Measurements from ENCODE around the gene TRMT1.
A peak's percentile ranks its signal among the peaks of the same experiment; 100 is the strongest.

The TRMT1 gene

GRCh38 chr19:13069415-13070359 is 46.9 kb downstream of the TRMT1 start:
- DNase-seq: peak; percentile 92

GRCh38 chr19:13068085-13068846 is 48.3 kb downstream of the TRMT1 start:
- DNase-seq: no peak

- DNase-seq: no peak
These were observed 49.4 kb downstream of the TRMT1 start for GRCh38 chr19:13066933-13067807.

DNA sequence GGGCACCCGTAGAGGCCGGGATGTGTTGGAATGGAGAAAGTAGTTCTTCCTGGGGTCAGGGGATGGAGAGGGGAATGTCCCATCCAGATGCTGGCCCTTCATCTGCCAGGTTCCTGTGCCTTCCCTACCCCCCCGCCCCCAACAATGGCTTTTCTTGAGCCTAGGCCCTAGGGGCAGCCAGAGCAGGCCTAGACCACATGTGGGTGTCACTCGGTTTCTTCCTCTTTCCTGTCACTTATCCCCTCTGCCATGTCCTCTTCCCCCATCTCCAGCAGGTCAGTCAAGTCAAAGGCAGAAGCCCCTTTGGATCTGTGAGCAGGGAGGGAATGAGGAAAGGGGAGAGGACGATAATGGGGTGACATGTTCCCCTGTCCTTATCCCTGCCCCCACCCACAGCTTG is 50.3 kb downstream of the TRMT1 start:
- no peak for DNase-seq

DNA sequence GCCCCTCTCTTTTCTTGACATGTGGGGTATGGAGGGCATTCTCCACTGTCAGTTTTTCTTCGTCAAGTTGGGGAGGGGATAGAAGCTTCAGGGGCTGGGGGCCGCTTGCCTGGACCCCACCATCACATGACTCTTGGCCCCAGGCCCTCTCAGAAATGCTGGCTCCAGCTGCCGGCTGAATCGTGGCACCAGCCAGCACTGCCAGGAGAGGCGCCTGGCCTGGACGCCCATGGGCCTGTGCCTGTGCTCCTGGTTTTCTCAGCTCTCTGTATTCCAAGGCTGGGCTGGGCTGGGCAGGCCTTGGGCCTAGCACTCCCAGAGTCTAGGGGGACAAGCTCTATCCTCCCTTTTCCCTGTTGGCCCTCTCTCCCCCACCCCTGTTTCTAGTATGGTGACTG is 52.4 kb downstream of the TRMT1 start:
- no peak for DNase-seq

DNA sequence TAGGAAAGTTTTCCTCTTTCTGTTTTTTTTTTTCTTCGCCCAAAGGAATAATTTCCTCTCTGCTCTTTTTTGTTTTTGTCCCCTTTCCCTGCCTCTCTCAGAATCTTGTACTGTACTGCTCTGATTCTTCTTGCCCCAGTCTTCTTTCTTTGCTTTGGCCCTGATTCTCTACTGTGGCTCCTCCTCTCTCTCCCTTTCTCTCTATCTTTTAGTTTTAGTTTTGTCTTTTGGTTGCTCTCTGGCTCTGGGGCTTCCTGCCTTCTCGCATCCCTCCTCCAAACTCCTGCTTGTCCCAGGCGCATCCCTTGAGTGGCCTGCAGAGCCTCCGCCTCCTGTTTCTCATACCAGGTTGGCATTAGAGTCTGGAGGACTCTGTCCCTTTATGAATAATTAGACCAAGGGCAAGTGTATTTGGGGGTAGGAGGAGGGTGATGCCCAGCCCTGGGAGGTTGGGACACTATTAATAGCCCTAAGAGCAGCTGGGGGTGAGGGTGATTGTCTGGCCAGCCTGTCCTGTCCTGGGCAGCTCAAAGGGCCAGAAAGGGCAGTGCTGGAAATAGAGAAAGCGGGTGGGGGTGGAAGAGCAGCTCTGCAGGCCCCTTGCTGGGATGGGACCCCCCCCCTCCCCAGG is 53.0 kb downstream of the TRMT1 start:
- DNase-seq: no peak

GRCh38 chr19:13062317-13062716 is 54.2 kb downstream of the TRMT1 start:
- no peak for DNase-seq

DNA sequence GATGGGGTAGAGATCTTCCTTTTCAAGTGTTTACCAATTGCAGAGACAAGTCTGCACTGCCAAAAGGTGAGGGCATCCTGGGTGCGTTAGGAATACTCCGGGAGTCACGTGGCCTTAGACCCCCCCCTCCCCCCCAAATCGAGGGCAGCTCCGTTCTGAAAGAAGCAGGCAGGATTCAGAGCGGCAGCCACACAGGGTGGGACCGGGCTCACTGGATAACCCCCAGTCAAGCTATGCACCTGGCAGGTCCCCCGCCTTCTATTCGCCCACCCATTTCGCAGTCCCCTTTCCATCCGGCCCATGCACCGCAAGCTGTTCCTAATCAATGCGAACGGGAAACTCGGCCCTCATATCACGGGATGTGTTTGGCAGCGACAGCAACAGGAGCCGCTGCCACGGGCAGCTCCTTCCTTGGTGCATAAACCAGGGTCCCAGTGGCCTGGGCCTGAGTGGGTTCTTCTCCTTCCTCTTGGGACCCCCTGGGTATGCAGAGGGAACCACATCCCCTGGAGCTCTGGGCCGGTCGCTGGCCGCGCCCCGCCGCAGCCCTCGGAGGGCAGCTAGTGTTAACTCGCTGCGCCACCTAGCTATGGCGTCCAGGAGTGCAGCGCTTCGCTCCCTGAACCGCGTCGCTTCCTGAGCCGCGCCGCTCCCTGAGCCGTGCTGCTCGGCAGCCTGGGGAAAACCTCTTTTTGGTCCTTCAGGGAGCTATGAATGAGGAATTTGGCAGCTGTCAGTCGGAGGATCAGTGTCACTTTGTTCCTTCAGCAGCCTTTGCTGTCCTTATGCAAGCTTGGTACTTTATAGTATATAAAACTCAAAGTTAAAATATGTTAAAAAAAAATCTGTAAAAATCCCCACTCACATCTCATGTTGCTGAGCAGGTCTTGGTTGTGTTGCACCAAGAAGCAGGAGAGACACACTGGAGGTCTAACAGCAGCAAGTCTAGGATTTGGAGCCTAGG is 55.3 kb downstream of the TRMT1 start:
- peak; percentile 83 for DNase-seq

DNA sequence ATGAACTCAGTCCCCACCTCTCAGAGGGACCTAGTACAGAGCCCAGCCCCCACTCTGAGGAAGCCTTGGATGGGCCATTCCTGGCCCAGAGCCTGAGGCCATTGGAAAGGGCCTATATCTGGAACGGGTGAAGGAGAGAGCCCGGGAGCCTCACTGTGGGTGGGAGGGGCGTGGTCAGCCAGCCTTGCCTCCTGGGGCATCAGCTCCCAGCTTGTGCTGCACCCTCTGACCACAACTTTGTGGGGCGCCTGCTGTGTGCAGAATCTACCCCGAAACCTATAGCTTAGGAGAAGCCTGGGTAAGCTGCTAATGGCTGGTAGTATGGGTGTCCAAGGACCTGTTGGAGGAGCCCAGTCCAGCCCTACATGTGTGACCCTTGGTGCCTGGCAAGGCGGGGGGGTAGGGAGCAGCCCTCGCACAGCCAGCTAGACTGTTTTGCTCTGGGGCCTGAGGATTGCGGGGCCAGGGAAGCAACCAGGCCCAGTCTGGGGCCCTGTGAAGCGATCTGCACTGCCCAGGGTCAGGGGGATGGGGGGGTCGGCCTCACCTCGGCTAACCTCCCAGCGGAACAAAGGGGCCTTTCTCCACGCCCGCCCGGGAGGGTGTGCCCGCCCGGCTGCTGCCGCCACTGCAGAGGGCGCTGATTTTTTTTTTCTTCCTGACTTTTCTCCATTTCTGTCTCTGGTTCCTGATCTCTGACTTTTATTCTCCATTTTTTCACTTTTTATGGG is 56.1 kb downstream of the TRMT1 start:
- no peak for DNase-seq

DNA sequence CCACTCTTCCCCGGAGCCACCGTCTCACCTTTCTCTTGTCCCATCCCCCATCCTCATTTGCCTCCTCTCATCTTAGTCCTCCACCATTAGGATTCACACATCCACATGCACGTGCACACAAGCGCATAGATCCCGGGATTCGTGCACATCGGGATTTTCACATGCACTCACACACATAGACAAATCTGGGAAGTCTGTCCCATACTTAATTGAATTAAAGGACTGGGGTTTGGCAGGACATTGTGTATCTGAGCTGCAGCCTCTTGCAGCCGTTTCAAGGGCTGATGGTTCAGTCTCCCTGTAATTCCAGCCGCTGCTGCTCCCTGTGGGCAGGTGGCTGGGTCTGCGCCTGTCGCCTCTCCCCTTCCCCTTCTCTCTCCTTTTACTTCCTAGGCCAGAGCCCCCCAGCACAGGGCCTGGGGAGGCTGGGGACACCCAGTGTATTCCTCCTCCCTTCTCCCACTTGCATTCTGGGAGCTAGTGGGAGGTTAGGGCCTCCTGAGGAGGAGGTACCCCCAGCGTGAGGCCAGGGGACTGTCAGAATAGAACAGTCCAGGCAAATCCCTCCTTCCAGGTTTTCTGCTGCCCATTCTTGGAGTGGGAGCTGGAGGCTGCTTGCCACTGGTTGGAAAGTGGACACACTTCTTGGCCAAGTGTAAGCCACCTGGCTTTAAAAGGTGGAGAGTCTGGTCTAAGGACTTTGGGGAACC is 57.4 kb downstream of the TRMT1 start:
- no peak for DNase-seq

DNA sequence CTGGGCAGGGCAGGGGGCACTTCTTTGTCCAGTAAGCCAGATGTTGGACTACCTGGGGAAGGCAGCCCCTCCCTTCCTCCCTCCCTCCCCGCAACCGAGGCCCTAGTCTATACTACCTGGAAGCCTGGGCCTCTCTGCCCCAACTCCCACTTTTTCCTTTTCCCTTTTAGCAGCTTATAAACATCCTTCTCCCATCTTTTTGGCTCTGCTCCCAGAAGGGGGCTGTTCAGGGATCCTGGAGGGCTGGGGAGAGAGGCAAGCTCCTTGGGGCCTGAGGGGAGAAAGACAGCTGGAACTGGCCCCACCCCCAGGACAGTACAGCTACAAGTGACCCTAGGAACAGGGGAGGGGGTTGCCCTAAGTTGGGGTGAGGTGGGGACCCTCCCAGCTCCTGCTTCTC is 58.8 kb downstream of the TRMT1 start:
- no peak for DNase-seq

DNA sequence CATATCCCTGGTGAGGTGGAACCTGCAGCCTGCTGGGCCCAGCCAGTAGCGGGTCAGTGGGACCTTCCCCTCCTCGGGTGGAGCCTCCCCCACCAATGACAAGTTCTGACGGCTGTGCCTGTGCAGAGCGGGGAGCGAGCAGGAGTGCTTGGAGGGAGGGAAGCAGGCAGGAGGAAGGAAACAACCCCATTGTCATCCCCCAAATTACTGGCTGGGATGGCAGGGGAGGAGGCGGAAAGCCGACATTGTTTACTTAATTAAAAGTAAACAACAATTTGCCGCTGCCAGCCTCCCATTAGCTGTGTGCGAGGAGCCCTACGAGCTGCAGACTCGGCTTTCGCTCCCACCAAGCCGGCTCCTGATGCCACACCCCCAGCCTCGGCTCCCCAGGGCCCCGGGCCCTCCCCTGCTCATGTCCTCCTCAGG is 59.4 kb downstream of the TRMT1 start:
- peak; percentile 85 for DNase-seq

- DNase-seq: no peak
These were observed 60.4 kb downstream of the TRMT1 start for GRCh38 chr19:13056052-13056660.

DNA sequence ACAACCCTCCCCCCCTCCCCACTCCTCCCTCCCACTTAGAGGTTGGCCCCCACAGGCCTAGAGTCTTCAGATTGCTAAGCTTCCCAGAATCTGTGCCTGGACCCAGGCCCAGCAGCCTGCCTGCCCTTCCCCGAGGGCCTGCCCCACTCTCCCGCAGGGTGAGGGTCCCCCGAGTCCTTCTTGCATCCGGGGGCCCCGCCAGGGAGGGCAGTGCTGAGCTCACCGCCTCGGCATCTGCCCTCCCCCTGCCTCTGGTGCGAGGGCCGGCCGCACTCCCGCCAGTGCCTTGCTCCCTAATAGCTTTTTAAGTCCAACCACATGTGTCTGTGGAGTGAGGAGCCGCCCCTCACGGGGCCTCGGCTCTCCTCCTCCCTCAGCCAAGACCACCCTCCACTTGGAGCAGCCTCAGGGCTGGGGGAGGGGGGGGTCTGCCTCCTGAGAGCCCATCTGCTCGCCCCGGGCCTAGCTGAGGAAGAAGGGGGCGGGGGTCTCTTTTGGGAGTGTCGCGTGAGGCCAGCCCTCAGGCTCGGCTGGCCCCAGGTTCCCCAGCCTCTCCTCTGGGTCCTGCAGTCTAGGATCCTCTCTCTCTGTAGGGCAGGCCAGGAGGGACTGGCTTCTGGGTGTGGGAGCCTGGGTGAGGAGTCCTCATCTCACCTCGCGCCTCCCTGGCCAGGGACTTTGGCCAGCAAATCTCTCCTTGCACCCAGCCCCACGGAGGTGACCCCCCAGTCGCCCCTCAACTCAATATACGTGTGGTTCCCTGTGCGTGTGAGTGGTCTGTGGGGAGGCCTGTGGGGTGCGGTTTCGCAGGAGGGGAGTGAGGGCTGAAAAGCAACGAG is 61.1 kb downstream of the TRMT1 start:
- no peak for DNase-seq

All from NCI-H146 (cell line).